ENCODE results near the gene PPFIA1.

GRCh38 chr11:70305501-70305900 is 35.0 kb downstream of the PPFIA1 start:
- TF ChIP-seq CTCF (IDR thresholded peaks at IDR 0.05) (no peak), POLR2A (IDR thresholded peaks at IDR 0.05) (no peak)

Data from right lobe of liver (tissue), 4 donors.